ENCODE results near the gene KIR2DL3. TPM values are rescaled to one million over a fixed set of nuclear protein-coding genes. Genes with fewer than 3 reads are reported as not detected.
"Not testable (repeated sequence)": the region's sequence is repeated elsewhere in the genome, so short reads cannot be mapped to it uniquely, and the experiment has no call there.

KIR2DL3 gene
- total RNA-seq (not detected), polyA plus RNA-seq (not detected)

- H3K36me3 ChIP-seq (ENCODE audit: insufficient read depth, low read length); H3K4me1 ChIP-seq (ENCODE audit: insufficient read depth, low read length); DNase-seq; H3K9me3 ChIP-seq (ENCODE audit: control insufficient read depth in 1 of 2, low read length in 2 of 2); H3K27me3 ChIP-seq (ENCODE audit: insufficient read depth, low read length); H3K4me3 ChIP-seq (ENCODE audit: low read length in 2 of 2); H3K27me3 Mint-ChIP-seq; H3K9me3 Mint-ChIP-seq; H3K36me3 Mint-ChIP-seq; H3K4me1 Mint-ChIP-seq; CTCF ChIA-PET (ENCODE audit: partially characterized antibody); H3K27ac ChIP-seq (ENCODE audit: low read depth, low read length); H3K4me3 Mint-ChIP-seq; POLR2A ChIA-PET (ENCODE audit: partially characterized antibody); intact Hi-C loops (cut with micrococcal nuclease): not testable (repeated sequence)
- H3K27ac Mint-ChIP-seq, result peak within 1 kb of the TSS in 1 of 7 donors; percentile 11
These were observed at the start of gene KIR2DL3 for GRCh38 chr19:54738306-54738705. Gene KIR2DL3, plus strand, starts transcription at chr19:54738513. Its CDS starts 33 bp downstream, at chr19:54738546.

- no peaks in the 10 kb centered on the region for H3K36me3 ChIP-seq (ENCODE audit: insufficient read depth, low read length)
- ChIA-PET CTCF (ENCODE audit: partially characterized antibody) (no interaction called here), POLR2A (ENCODE audit: partially characterized antibody) (no interaction called here)
- H3K36me3 Mint-ChIP-seq, result no peaks in the 10 kb centered on the region
- H3K27ac ChIP-seq (ENCODE audit: low read depth, low read length), result no peak overlapping the region
- H3K9me3 Mint-ChIP-seq, result peaks cover 0 to 13% (median 5%) of the 10 kb centered on the region in 8 donors
- H3K27me3 ChIP-seq (ENCODE audit: insufficient read depth, low read length), result peaks cover 4% of the 10 kb centered on the region
- intact Hi-C loops (cut with micrococcal nuclease), result no loop called here
- no peak overlapping the region for H3K4me3 Mint-ChIP-seq
- no peak overlapping the region for H3K4me3 ChIP-seq (ENCODE audit: low read length in 2 of 2)
- H3K4me1 ChIP-seq (ENCODE audit: insufficient read depth, low read length), result no peaks in the 10 kb centered on the region
- no peak for DNase-seq
- H3K27ac Mint-ChIP-seq, result no peak overlapping the region
- no peaks in the 10 kb centered on the region for H3K9me3 ChIP-seq (ENCODE audit: control insufficient read depth in 1 of 2, low read length in 2 of 2)
- no peaks in the 10 kb centered on the region for H3K4me1 Mint-ChIP-seq
- H3K27me3 Mint-ChIP-seq, result peaks cover 15 to 27% of the 10 kb centered on the region in 2 donors
These were observed 46.6 kb upstream of the KIR2DL3 start for GRCh38 chr19:54691582-54692297.

- Mint-ChIP-seq H3K36me3 (no peaks in the 10 kb centered on the region), H3K9me3 (peaks cover 0 to 13% (median 5%) of the 10 kb centered on the region in 8 donors), H3K27ac (peak overlapping the region in 1 of 7 donors; percentile 23), H3K4me3 (no peak overlapping the region), H3K4me1 (no peaks in the 10 kb centered on the region), H3K27me3 (peaks cover 15 to 27% of the 10 kb centered on the region in 2 donors)
- ChIA-PET CTCF (ENCODE audit: partially characterized antibody) (no interaction called here), POLR2A (ENCODE audit: partially characterized antibody) (no interaction called here)
- no peaks in the 10 kb centered on the region for H3K36me3 ChIP-seq (ENCODE audit: insufficient read depth, low read length)
- no peak overlapping the region for H3K4me3 ChIP-seq (ENCODE audit: low read length in 2 of 2)
- intact Hi-C loops (cut with micrococcal nuclease), result no loop called here
- no peak overlapping the region for H3K27ac ChIP-seq (ENCODE audit: low read depth, low read length)
- no peaks in the 10 kb centered on the region for H3K9me3 ChIP-seq (ENCODE audit: control insufficient read depth in 1 of 2, low read length in 2 of 2)
- peaks cover 4% of the 10 kb centered on the region for H3K27me3 ChIP-seq (ENCODE audit: insufficient read depth, low read length)
- no peak for DNase-seq
- H3K4me1 ChIP-seq (ENCODE audit: insufficient read depth, low read length), result no peaks in the 10 kb centered on the region
These were observed 46.1 kb upstream of the KIR2DL3 start for GRCh38 chr19:54692298-54692615.

GRCh38 chr19:54694648-54695047 is 43.7 kb upstream of the KIR2DL3 start:
- H3K9me3 ChIP-seq (ENCODE audit: control insufficient read depth in 1 of 2, low read length in 2 of 2), result no peaks in the 10 kb centered on the region
- DNase-seq, result no peak
- H3K9me3 Mint-ChIP-seq, result peaks cover 0 to 13% (median 5%) of the 10 kb centered on the region in 8 donors
- H3K27ac ChIP-seq (ENCODE audit: low read depth, low read length), result no peak overlapping the region
- intact Hi-C loops (cut with micrococcal nuclease), result no loop called here
- CTCF ChIA-PET (ENCODE audit: partially characterized antibody), result no interaction called here
- no peak overlapping the region for H3K27ac Mint-ChIP-seq
- no peaks in the 10 kb centered on the region for H3K36me3 Mint-ChIP-seq
- no peaks in the 10 kb centered on the region for H3K36me3 ChIP-seq (ENCODE audit: insufficient read depth, low read length)
- no peak overlapping the region for H3K4me3 ChIP-seq (ENCODE audit: low read length in 2 of 2)
- H3K4me1 Mint-ChIP-seq, result no peaks in the 10 kb centered on the region
- POLR2A ChIA-PET (ENCODE audit: partially characterized antibody), result no interaction called here
- no peaks in the 10 kb centered on the region for H3K4me1 ChIP-seq (ENCODE audit: insufficient read depth, low read length)
- H3K27me3 Mint-ChIP-seq, result peaks cover 20 to 37% of the 10 kb centered on the region in 2 donors
- H3K27me3 ChIP-seq (ENCODE audit: insufficient read depth, low read length), result no peaks in the 10 kb centered on the region
- H3K4me3 Mint-ChIP-seq, result no peak overlapping the region

GRCh38 chr19:54696117-54696548 is 42.2 kb upstream of the KIR2DL3 start:
- no peak overlapping the region for H3K27ac ChIP-seq (ENCODE audit: low read depth, low read length)
- H3K4me3 ChIP-seq (ENCODE audit: low read length in 2 of 2), result no peak overlapping the region
- Mint-ChIP-seq H3K4me1 (no peaks in the 10 kb centered on the region), H3K4me3 (no peak overlapping the region), H3K36me3 (no peaks in the 10 kb centered on the region), H3K9me3 (peaks cover 0 to 12% (median 4%) of the 10 kb centered on the region in 8 donors), H3K27ac (no peak overlapping the region), H3K27me3 (peaks cover 18 to 41% of the 10 kb centered on the region in 2 donors)
- intact Hi-C loops (cut with micrococcal nuclease), result no loop called here
- DNase-seq, result no peak
- no peaks in the 10 kb centered on the region for H3K36me3 ChIP-seq (ENCODE audit: insufficient read depth, low read length)
- H3K9me3 ChIP-seq (ENCODE audit: control insufficient read depth in 1 of 2, low read length in 2 of 2), result no peaks in the 10 kb centered on the region
- H3K4me1 ChIP-seq (ENCODE audit: insufficient read depth, low read length), result no peaks in the 10 kb centered on the region
- ChIA-PET POLR2A (ENCODE audit: partially characterized antibody) (no interaction called here), CTCF (ENCODE audit: partially characterized antibody) (no interaction called here)
- no peaks in the 10 kb centered on the region for H3K27me3 ChIP-seq (ENCODE audit: insufficient read depth, low read length)

- ChIA-PET POLR2A (ENCODE audit: partially characterized antibody) (no interaction called here), CTCF (ENCODE audit: partially characterized antibody) (no interaction called here)
- H3K4me1 ChIP-seq (ENCODE audit: insufficient read depth, low read length), result no peaks in the 10 kb centered on the region
- H3K9me3 ChIP-seq (ENCODE audit: control insufficient read depth in 1 of 2, low read length in 2 of 2), result no peaks in the 10 kb centered on the region
- Mint-ChIP-seq H3K36me3 (no peaks in the 10 kb centered on the region), H3K4me3 (no peak overlapping the region), H3K27me3 (peaks cover 13 to 40% of the 10 kb centered on the region in 2 donors), H3K27ac (no peak overlapping the region), H3K9me3 (peaks cover 0 to 9% (median 3%) of the 10 kb centered on the region in 8 donors), H3K4me1 (no peaks in the 10 kb centered on the region)
- no peaks in the 10 kb centered on the region for H3K27me3 ChIP-seq (ENCODE audit: insufficient read depth, low read length)
- no peaks in the 10 kb centered on the region for H3K36me3 ChIP-seq (ENCODE audit: insufficient read depth, low read length)
- H3K27ac ChIP-seq (ENCODE audit: low read depth, low read length), result no peak overlapping the region
- intact Hi-C loops (cut with micrococcal nuclease), result no loop called here
- no peak overlapping the region for H3K4me3 ChIP-seq (ENCODE audit: low read length in 2 of 2)
- DNase-seq, result no peak
These were observed 41.5 kb upstream of the KIR2DL3 start for GRCh38 chr19:54696766-54697165.

- H3K9me3 ChIP-seq (ENCODE audit: control insufficient read depth in 1 of 2, low read length in 2 of 2); H3K4me3 Mint-ChIP-seq; H3K4me3 ChIP-seq (ENCODE audit: low read length in 2 of 2); H3K27me3 ChIP-seq (ENCODE audit: insufficient read depth, low read length); DNase-seq; CTCF ChIA-PET (ENCODE audit: partially characterized antibody); H3K27ac ChIP-seq (ENCODE audit: low read depth, low read length); H3K4me1 Mint-ChIP-seq; H3K4me1 ChIP-seq (ENCODE audit: insufficient read depth, low read length); POLR2A ChIA-PET (ENCODE audit: partially characterized antibody); intact Hi-C loops (cut with micrococcal nuclease); H3K27ac Mint-ChIP-seq; H3K9me3 Mint-ChIP-seq; H3K36me3 ChIP-seq (ENCODE audit: insufficient read depth, low read length); H3K36me3 Mint-ChIP-seq: not testable (repeated sequence)
- peaks cover 13 to 34% of the 10 kb centered on the region in 2 donors for H3K27me3 Mint-ChIP-seq
These were observed 40.6 kb upstream of the KIR2DL3 start for GRCh38 chr19:54697716-54698115.
